H1 (cell line): ENCODE results near the gene STYK1.

Experiments used
- BCL11A ChIP-seq, 2 experiments: IDR thresholded peaks; one replicate each; pipeline ENCODE4 v1.6.1; 2011; ENCODE audit warnings: low read depth in 2 of 2, low read length in 2 of 2, mild to moderate bottlenecking in 2 of 2
- CHD2 ChIP-seq: IDR thresholded peaks from 2 replicates; pipeline ENCODE4 v1.6.1; 2012; ENCODE audit warnings: low read length, improper control_type of control experiment
- EZH2 ChIP-seq: fragments of 200-600 bp; sonication (generic); IDR thresholded peaks from 2 replicates; pipeline ENCODE4 v1.7.1; 2012; ENCODE audit warnings: low read depth, mild to moderate bottlenecking, moderate library complexity, low read length, inconsistent platforms; ENCODE audit not compliant: severe bottlenecking
- GABPA ChIP-seq: IDR thresholded peaks from 2 replicates; pipeline ENCODE4 v1.6.1; 2011; ENCODE audit warnings: mild to moderate bottlenecking, low read length, moderate library complexity, borderline replicate concordance; ENCODE audit not compliant: insufficient read depth
- JUN ChIP-seq: IDR thresholded peaks from 2 replicates; pipeline ENCODE4 v1.6.1; 2011; ENCODE audit warnings: low read depth, mild to moderate bottlenecking, improper control_type of control experiment, low read length
- JUND ChIP-seq: IDR thresholded peaks from 2 replicates; pipeline ENCODE4 v1.6.1; 2011; ENCODE audit warnings: mild to moderate bottlenecking, improper control_type of control experiment, low read length
- POLR2A ChIP-seq, 2 experiments: IDR thresholded peaks; 1 replicate in 1 of 2; 2 replicates in 1 of 2; pipeline ENCODE4 v1.6.1; 2011; ENCODE audit warnings: low read depth in 2 of 2, low read length in 2 of 2, mild to moderate bottlenecking in 2 of 2; ENCODE audit errors: control extremely low read depth in 1 of 2
- POLR2AphosphoS5 ChIP-seq: IDR thresholded peaks from 2 replicates; pipeline ENCODE4 v1.6.1; 2011; ENCODE audit warnings: low read depth, low read length
- RFX5 ChIP-seq: IDR thresholded peaks from 2 replicates; pipeline ENCODE4 v1.6.1; 2011; ENCODE audit warnings: low read depth, low read length, improper control_type of control experiment, borderline replicate concordance
- TAF1 ChIP-seq: IDR thresholded peaks from 2 replicates; pipeline ENCODE4 v1.6.1; 2011; ENCODE audit warnings: mild to moderate bottlenecking, low read depth, low read length
- YY1 ChIP-seq: IDR thresholded peaks from 2 replicates; pipeline ENCODE4 v1.6.1; 2011; ENCODE audit warnings: low read depth, mild to moderate bottlenecking, low read length
- TF ChIP-seq, protein P1 (sequence below), 3 experiments: IDR thresholded peaks; 1 replicate in 2 of 3; 2 replicates in 1 of 3; pipeline versions ENCODE4 v1.5.1 to v1.6.1; 2011; ENCODE audit warnings: low read length in 3 of 3, mild to moderate bottlenecking in 3 of 3, inconsistent platforms in 2 of 3, low read depth in 1 of 3, moderate library complexity in 1 of 3; ENCODE audit not compliant: insufficient read depth in 1 of 3; ENCODE audit errors: control extremely low read depth in 1 of 3

DNA sequence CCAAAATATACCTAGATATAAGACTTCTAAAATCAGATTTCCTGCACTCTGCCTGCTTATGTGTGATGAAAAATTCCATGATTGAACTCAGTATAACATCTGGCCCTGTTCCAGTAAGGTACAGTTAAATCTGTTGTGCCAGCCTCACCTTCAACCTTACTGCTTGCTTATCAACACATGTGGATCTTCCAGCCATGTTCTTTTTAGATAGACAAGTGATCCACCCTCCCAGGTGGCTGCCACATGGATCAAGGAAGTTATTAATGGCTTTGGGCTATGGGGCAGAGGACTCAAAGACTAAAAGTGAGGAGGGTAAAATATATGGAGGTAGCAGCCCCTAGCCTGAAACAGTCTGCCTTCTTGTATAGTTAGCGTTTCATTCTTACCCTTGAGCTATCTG is 35.1 kb downstream of the STYK1 start:
- TF ChIP-seq, protein P1, sequence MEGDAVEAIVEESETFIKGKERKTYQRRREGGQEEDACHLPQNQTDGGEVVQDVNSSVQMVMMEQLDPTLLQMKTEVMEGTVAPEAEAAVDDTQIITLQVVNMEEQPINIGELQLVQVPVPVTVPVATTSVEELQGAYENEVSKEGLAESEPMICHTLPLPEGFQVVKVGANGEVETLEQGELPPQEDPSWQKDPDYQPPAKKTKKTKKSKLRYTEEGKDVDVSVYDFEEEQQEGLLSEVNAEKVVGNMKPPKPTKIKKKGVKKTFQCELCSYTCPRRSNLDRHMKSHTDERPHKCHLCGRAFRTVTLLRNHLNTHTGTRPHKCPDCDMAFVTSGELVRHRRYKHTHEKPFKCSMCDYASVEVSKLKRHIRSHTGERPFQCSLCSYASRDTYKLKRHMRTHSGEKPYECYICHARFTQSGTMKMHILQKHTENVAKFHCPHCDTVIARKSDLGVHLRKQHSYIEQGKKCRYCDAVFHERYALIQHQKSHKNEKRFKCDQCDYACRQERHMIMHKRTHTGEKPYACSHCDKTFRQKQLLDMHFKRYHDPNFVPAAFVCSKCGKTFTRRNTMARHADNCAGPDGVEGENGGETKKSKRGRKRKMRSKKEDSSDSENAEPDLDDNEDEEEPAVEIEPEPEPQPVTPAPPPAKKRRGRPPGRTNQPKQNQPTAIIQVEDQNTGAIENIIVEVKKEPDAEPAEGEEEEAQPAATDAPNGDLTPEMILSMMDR (IDR thresholded peaks at IDR 0.05; ENCODE audit: control extremely low read depth in 1 of 3, insufficient read depth in 1 of 3, low read depth in 1 of 3, low read length in 3 of 3), result no peak
- TF ChIP-seq POLR2AphosphoS5 (no peak), BCL11A (IDR thresholded peaks at IDR 0.05; ENCODE audit: low read depth in 2 of 2, low read length in 2 of 2) (no peak), POLR2A (IDR thresholded peaks at IDR 0.05; ENCODE audit: control extremely low read depth in 1 of 2, low read depth in 2 of 2, low read length in 2 of 2) (no peak), EZH2 (no peak), JUND (no peak), YY1 (no peak), JUN (no peak), TAF1 (no peak), GABPA (no peak), RFX5 (no peak), CHD2 (no peak)
